Measurements from ENCODE around the gene TMEM123. TPM values are rescaled to one million over a fixed set of nuclear protein-coding genes. Genes with fewer than 3 reads are reported as not detected.

TMEM123 gene
- total and polyA plus RNA-seq, 2 of the 13 experiments (the other 11 are each of a cell fraction or from before 2014, with no cell fraction given): 365 to 2,761 TPM

- peak; percentile 81 for TF ChIP-seq PAXIP1 (CRISPR knock-in tag; conservative IDR thresholded peaks at IDR 0.05)
- TF ChIP-seq, protein P1, sequence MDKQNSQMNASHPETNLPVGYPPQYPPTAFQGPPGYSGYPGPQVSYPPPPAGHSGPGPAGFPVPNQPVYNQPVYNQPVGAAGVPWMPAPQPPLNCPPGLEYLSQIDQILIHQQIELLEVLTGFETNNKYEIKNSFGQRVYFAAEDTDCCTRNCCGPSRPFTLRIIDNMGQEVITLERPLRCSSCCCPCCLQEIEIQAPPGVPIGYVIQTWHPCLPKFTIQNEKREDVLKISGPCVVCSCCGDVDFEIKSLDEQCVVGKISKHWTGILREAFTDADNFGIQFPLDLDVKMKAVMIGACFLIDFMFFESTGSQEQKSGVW (CRISPR knock-in tag; IDR thresholded peaks at IDR 0.05; ENCODE audit: borderline replicate concordance): no peak
- TF ChIP-seq PRMT3 (CRISPR knock-in tag; IDR thresholded peaks at IDR 0.05; ENCODE audit: borderline replicate concordance, low read depth): no peak
- TF ChIP-seq ZNF550 (CRISPR knock-in tag; IDR thresholded peaks at IDR 0.05; ENCODE audit: borderline replicate concordance): no peak
- no peak for TF ChIP-seq SMC3 (IDR thresholded peaks at IDR 0.05; ENCODE audit: low read length)
- TF ChIP-seq ZNF280B (CRISPR knock-in tag; IDR thresholded peaks at IDR 0.05; ENCODE audit: borderline replicate concordance): no peak
- TF ChIP-seq, protein P2, sequence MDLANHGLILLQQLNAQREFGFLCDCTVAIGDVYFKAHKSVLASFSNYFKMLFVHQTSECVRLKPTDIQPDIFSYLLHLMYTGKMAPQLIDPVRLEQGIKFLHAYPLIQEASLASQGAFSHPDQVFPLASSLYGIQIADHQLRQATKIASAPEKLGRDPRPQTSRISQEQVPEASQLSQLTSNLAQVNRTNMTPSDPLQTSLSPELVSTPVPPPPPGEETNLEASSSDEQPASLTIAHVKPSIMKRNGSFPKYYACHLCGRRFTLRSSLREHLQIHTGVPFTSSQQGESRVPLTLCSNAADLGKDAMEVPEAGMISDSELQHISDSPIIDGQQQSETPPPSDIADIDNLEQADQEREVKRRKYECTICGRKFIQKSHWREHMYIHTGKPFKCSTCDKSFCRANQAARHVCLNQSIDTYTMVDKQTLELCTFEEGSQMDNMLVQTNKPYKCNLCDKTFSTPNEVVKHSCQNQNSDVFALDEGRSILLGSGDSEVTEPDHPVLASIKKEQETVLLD (CRISPR knock-in tag; IDR thresholded peaks at IDR 0.05; ENCODE audit: low read depth): no peak
- peak; percentile 74 for TF ChIP-seq FOXA1 (IDR thresholded peaks at IDR 0.05)
- peak; percentile 96 for TF ChIP-seq FOXA1 (CRISPR knock-in tag; IDR thresholded peaks at IDR 0.05)
- peak; percentile 85 for TF ChIP-seq FOXP1 (IDR thresholded peaks at IDR 0.05)
- TF ChIP-seq FOXP1 (CRISPR knock-in tag; IDR thresholded peaks at IDR 0.05): peak; percentile 90
- TF ChIP-seq ZNF260 (CRISPR knock-in tag; IDR thresholded peaks at IDR 0.05; ENCODE audit: borderline replicate concordance, low read depth): no peak
- peak; percentile 73; the same call in 1 of the 2 replicates for TF ChIP-seq ATF2 (CRISPR knock-in tag; IDR thresholded peaks at IDR 0.05)
- peak; percentile 98 for TF ChIP-seq PITX1 (CRISPR knock-in tag; IDR thresholded peaks at IDR 0.05)
- TF ChIP-seq, protein P3, sequence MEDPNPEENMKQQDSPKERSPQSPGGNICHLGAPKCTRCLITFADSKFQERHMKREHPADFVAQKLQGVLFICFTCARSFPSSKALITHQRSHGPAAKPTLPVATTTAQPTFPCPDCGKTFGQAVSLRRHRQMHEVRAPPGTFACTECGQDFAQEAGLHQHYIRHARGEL (CRISPR knock-in tag; IDR thresholded peaks at IDR 0.05): no peak
- TF ChIP-seq BORCS8-MEF2B (CRISPR knock-in tag; IDR thresholded peaks at IDR 0.05): no peak
- TF ChIP-seq, protein P4, sequence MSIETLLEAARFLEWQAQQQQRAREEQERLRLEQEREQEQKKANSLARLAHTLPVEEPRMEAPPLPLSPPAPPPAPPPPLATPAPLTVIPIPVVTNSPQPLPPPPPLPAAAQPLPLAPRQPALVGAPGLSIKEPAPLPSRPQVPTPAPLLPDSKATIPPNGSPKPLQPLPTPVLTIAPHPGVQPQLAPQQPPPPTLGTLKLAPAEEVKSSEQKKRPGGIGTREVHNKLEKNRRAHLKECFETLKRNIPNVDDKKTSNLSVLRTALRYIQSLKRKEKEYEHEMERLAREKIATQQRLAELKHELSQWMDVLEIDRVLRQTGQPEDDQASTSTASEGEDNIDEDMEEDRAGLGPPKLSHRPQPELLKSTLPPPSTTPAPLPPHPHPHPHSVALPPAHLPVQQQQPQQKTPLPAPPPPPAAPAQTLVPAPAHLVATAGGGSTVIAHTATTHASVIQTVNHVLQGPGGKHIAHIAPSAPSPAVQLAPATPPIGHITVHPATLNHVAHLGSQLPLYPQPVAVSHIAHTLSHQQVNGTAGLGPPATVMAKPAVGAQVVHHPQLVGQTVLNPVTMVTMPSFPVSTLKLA (IDR thresholded peaks at IDR 0.05): peak; percentile 43
- TF ChIP-seq ZBTB38 (CRISPR knock-in tag; IDR thresholded peaks at IDR 0.05): peak; percentile 48; the same call in 1 of the 2 replicates
- no peak for TF ChIP-seq HMG20B (CRISPR knock-in tag; conservative IDR thresholded peaks at IDR 0.05)
Observed at GRCh38 chr11:102451681-102452460, 694 bp downstream of the TMEM123 start (continued).

Data from HepG2 (cell line).